Heart left ventricle (tissue), 16 donors: ENCODE results near the gene TFDP3. TPM values are rescaled to one million over a fixed set of nuclear protein-coding genes. Genes with fewer than 3 reads are reported as not detected.

Source experiments
- ATAC-seq, 4 donors: fragments of 200-7000 bp; cut with Tn5 transposase; one replicate each; pipeline ENCODE4 v1.9.1; 2020 to 2022; ENCODE audit warnings: moderate library complexity in 4 of 4, mild to moderate bottlenecking in 3 of 4, moderate number of reproducible peaks in 1 of 4
- DNase-seq, 5 donors: peaks; one replicate each; pipeline ENCODE4 v3.0.0-alpha.2; 2020
- H3K27ac ChIP-seq, 12 donors: fragments of 200-600 bp; sonication (generic) in 4 of 12; one replicate each; pipeline versions ENCODE4 v1.5.0 to v1.8.0; 2016 to 2022; ENCODE audit warnings: mild to moderate bottlenecking in 2 of 12
- H3K27me3 ChIP-seq, 9 donors: fragments of 200-600 bp; sonication (generic) in 2 of 9; one replicate each; pipeline versions ENCODE4 v1.5.1 to v1.8.0; 2016 to 2022; ENCODE audit warnings: mild to moderate bottlenecking in 3 of 9
- H3K36me3 ChIP-seq, 9 donors: fragments of 200-600 bp; sonication (generic) in 2 of 9; one replicate each; pipeline versions ENCODE4 v1.5.0 to v1.8.0; 2018 to 2022; ENCODE audit warnings: mild to moderate bottlenecking in 2 of 9
- H3K4me1 ChIP-seq, 12 donors: fragments of 200-600 bp; sonication (generic) in 4 of 12; one replicate each; pipeline versions ENCODE4 v1.5.0 to v1.8.0; 2016 to 2022; ENCODE audit warnings: mild to moderate bottlenecking in 3 of 12
- H3K4me3 ChIP-seq, 12 donors: fragments of 200-600 bp; sonication (generic) in 4 of 12; one replicate each; pipeline versions ENCODE4 v1.5.0 to v1.8.0; 2017 to 2022; ENCODE audit warnings: mild to moderate bottlenecking in 9 of 12, moderate library complexity in 4 of 12
- H3K9me3 ChIP-seq, 12 donors: fragments of 200-600 bp; sonication (generic) in 4 of 12; one replicate each; pipeline versions ENCODE4 v1.5.0 to v1.8.0; 2016 to 2022; ENCODE audit warnings: mild to moderate bottlenecking in 1 of 12
- POLR2A ChIP-seq, 2 donors: fragments of 450-650 bp; IDR thresholded peaks; one replicate each; pipeline ENCODE4 v1.6.1; 2017; ENCODE audit warnings: antibody characterized with exemption in 2 of 2, mild to moderate bottlenecking in 2 of 2, moderate library complexity in 2 of 2
- WGBS, 4 donors: extraction: QIAGEN DNeasy Blood & Tissue Kit in 2 of 4; methylation state at CpG; one replicate each; pipeline versions ENCODE4 v1.1.5 to v1.1.7; 2013 to 2018; 5-methylcytosine and 5-hydroxymethylcytosine counted together
- intact Hi-C, 10 donors: fragments of 100-400 bp; cut with DNase I; formaldehyde crosslinking; loops; one replicate each; pipeline versions ENCODE4 v1.11.1 to v1.14.2; 2022
- long read RNA-seq, 3 donors: library from polyadenylated mRNA; unstranded; transcript quantifications; one replicate each; pipeline ENCODE4 v2.0.0, GENCODE V29; 2020 to 2021
- polyA plus RNA-seq, 2 donors: library from polyadenylated mRNA; stranded (reverse); fragments of 200-250 nt; gene quantifications; one replicate each; pipeline ENCODE4 v1.2.3, GENCODE V29; 2013
- total RNA-seq, 9 donors: library from RNA; depleted of rRNA in 2 of 9; stranded (reverse); fragments of >200 nt in 2 of 9; fragmentation: NEBNext Ultra II Directional in 3 of 9; extraction: Animal tissue kit (Norgen Biotek cat#: 25700) in 3 of 9; gene quantifications; one replicate each; pipeline versions ENCODE4 v1.1.0 to v1.2.4, GENCODE V29; 2016 to 2023
- TF ChIP-seq, protein P1 (sequence below), 12 donors: fragments of 200-600 bp; sonication (generic) in 4 of 12; IDR thresholded peaks; one replicate each; pipeline versions ENCODE4 v1.5.0 to v1.8.0; 2018 to 2022; ENCODE audit warnings: antibody characterized with exemption in 12 of 12, mild to moderate bottlenecking in 5 of 12
- donor health status: ischemic (EF 13 %, LVEDD 7.1; RV severe dilation, severe dysfunction).
- donor health status: healthy with polysubstance abuse.
- donor health status: DM: no; HTN: yes; CAD: no.
- donor health status: DM: no; HTN: no; CAD: no.
- donor health status: ischemic (EF 25% LVEDD 6.9; RV normal size, moderate dysfunction).
- donor health status: ischemic (EF 25% LVEDD 5.7; RV mildly dilated, moderate dysfunction).
- donor health status: healthy.
- donor health status: DM: yes; HTN: yes; CAD: no.
- donor health status: ischemic (EF 35%, LVEDD 5.7; RV mildly dilated, moderate dysfunction).
- donor health status: nonischemic (EF 11% LVEDD 7.7; RV severe dilation, severe dysfunction).
- donor health status: DM: yes; HTN: yes; CAD: no.
- donor health status: PGD.
- donor health status: ischemic (EF 29% LVEDD 5.4; RV normal size, mild dysfunction).
- donor health status: nonischemic (EF 23%, LVEDD 6.1; RV moderate dilation, normal function).

The TFDP3 gene, protein sequence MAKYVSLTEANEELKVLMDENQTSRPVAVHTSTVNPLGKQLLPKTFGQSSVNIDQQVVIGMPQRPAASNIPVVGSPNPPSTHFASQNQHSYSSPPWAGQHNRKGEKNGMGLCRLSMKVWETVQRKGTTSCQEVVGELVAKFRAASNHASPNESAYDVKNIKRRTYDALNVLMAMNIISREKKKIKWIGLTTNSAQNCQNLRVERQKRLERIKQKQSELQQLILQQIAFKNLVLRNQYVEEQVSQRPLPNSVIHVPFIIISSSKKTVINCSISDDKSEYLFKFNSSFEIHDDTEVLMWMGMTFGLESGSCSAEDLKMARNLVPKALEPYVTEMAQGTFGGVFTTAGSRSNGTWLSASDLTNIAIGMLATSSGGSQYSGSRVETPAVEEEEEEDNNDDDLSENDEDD
- not detected for total RNA-seq
- not detected for polyA plus RNA-seq
- long read RNA-seq, donor 1: 0 reads
- long read RNA-seq, donor 2: 0 reads
- long read RNA-seq, donor 3: 0 reads

DNA sequence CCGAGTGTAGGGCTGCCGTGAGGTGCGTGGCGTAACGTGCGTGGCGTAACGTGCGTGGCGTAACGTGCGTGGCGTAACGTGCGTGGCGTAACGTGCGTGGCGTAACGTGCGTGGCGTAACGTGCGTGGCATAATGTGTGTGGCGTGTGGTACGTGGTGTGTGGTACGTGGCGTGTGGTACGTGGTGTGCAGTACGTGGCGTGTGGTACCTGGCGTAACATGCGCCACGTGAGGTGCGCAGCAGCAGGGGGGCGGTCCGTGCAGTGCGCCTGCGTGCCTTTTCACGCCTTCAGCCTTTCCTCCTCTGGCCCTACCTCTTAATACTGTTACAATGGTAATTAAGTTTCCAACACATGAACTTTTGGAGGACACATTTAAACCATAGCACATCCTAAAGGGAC lies at the start of gene TFDP3:
Gene TFDP3 (minus strand): TSS at position 26 of the 400 bp plus-strand sequence. CDS start 95 bp downstream, outside the sequence.
- no peak for TF ChIP-seq POLR2A (IDR thresholded peaks at IDR 0.05)
- TF ChIP-seq, protein P1, sequence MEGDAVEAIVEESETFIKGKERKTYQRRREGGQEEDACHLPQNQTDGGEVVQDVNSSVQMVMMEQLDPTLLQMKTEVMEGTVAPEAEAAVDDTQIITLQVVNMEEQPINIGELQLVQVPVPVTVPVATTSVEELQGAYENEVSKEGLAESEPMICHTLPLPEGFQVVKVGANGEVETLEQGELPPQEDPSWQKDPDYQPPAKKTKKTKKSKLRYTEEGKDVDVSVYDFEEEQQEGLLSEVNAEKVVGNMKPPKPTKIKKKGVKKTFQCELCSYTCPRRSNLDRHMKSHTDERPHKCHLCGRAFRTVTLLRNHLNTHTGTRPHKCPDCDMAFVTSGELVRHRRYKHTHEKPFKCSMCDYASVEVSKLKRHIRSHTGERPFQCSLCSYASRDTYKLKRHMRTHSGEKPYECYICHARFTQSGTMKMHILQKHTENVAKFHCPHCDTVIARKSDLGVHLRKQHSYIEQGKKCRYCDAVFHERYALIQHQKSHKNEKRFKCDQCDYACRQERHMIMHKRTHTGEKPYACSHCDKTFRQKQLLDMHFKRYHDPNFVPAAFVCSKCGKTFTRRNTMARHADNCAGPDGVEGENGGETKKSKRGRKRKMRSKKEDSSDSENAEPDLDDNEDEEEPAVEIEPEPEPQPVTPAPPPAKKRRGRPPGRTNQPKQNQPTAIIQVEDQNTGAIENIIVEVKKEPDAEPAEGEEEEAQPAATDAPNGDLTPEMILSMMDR (IDR thresholded peaks at IDR 0.05): no peak
- 95 to 98% (median 97%) methylated on average over 40 of the region's 40 CpGs for WGBS, 4 donors
- H3K36me3 ChIP-seq: no peaks in the 10 kb centered on the region
- no peak for DNase-seq
- intact Hi-C loops: no loop called here
- peaks cover 0 to 17% (median 0%) of the 10 kb centered on the region in 9 donors for H3K27me3 ChIP-seq
- H3K9me3 ChIP-seq: no peaks in the 10 kb centered on the region
- ATAC-seq: no peak
- H3K4me3 ChIP-seq: no peak within 1 kb of the TSS
- no peak within 1 kb of the TSS for H3K27ac ChIP-seq
- H3K4me1 ChIP-seq: no peaks in the 10 kb centered on the region

DNA sequence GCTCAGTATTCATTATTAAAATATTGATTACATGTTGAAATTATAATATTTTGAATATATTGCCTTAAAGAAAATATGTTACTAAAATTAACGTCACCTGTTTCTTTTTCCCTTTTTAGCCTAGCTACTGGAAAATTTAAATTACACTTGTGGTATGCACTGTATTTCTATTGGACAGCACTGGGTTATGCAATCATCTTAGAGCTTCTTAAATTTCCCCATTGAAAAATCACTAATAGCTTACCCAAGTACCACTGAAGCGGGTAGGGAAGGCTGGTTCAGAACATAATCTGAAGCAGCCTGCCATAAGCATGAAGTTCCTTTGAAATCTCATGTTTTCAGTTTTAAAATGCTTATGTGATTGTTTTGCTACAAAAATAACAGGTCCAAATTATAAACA lies 49.5 kb upstream of the TFDP3 start:
- H3K27me3 ChIP-seq: peaks cover 0 to 15% (median 0%) of the 10 kb centered on the region in 9 donors
- H3K4me3 ChIP-seq: no peak overlapping the region
- H3K27ac ChIP-seq: no peak overlapping the region
- 88 to 98% (median 94%) methylated on average over 2 of the region's 2 CpGs for WGBS, 4 donors
- intact Hi-C loops: no loop called here
- TF ChIP-seq POLR2A (IDR thresholded peaks at IDR 0.05): no peak
- TF ChIP-seq, protein P1 (IDR thresholded peaks at IDR 0.05): no peak
- H3K4me1 ChIP-seq: no peaks in the 10 kb centered on the region
- no peaks in the 10 kb centered on the region for H3K36me3 ChIP-seq
- no peaks in the 10 kb centered on the region for H3K9me3 ChIP-seq
- ATAC-seq (no peak), DNase-seq (no peak)

DNA sequence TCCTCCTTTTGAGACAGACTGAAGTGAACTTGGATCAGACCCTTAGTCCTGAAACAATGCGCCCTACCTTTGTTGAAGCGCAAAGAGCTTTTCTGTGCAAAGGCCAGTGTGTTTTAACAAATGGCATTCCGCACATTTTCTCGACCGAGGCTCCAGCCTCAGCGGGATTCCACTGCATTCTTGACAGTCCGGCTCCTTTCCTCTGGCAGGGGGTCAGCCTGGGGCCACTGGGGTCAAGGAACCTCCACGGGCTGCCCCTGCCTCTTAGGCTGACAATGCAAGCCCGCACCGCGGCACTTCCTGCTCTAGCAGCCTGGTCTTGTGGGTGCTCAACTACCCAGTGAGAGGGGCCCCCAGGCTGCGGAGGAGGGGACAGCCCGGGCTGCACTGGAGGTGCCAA lies 47.2 kb upstream of the TFDP3 start:
- intact Hi-C loops: no loop called here
- DNase-seq (no peak), ATAC-seq (no peak)
- H3K9me3 ChIP-seq: no peaks in the 10 kb centered on the region
- H3K4me3 ChIP-seq: no peak overlapping the region
- TF ChIP-seq, protein P1 (IDR thresholded peaks at IDR 0.05): no peak
- TF ChIP-seq POLR2A (IDR thresholded peaks at IDR 0.05): no peak
- 18 to 49% (median 30%) methylated on average over 12 to 13 of the region's 13 CpGs for WGBS, 4 donors
- H3K27ac ChIP-seq: no peak overlapping the region
- peaks cover 0 to 7% (median 0%) of the 10 kb centered on the region in 9 donors for H3K27me3 ChIP-seq
- no peaks in the 10 kb centered on the region for H3K36me3 ChIP-seq
- no peaks in the 10 kb centered on the region for H3K4me1 ChIP-seq

DNA sequence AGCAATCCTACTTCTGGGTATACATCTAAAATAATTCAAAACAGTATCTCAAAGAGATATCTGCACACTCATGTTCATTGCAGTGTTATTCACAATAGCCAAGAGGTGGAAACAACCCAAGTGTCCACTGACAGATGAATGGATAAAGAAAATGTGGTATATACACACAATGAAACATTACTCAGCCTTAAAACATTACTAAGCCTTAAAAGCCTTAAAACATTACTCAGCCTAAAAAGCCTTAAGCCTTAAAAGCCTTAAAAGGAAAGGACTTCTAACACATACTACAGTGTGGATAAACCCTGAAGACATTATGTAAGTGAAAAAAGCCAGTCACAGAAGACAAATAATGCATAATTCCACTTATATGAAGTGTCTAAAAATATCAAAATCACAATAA lies 40.3 kb upstream of the TFDP3 start:
- ATAC-seq: no peak
- intact Hi-C loops: no loop called here
- TF ChIP-seq POLR2A (IDR thresholded peaks at IDR 0.05): no peak
- TF ChIP-seq, protein P1 (IDR thresholded peaks at IDR 0.05): no peak

More for the DNA sequence above, 40.3 kb upstream of the TFDP3 start:
- no peak overlapping the region for H3K4me3 ChIP-seq
- no peak overlapping the region for H3K27ac ChIP-seq
- H3K27me3 ChIP-seq: peaks cover 0 to 19% (median 0%) of the 10 kb centered on the region in 9 donors
- no peaks in the 10 kb centered on the region for H3K36me3 ChIP-seq
- no peak for DNase-seq
- no peaks in the 10 kb centered on the region for H3K9me3 ChIP-seq
- H3K4me1 ChIP-seq: no peaks in the 10 kb centered on the region
